Measurements from ENCODE around the gene SEMA5A. TPM values are rescaled to one million over a fixed set of nuclear protein-coding genes. Genes with fewer than 3 reads are reported as not detected.

Gene SEMA5A
- total and polyA plus RNA-seq, 2 donors (not counting 1 experiment from before 2014, with no cell fraction given): not detected

DNA sequence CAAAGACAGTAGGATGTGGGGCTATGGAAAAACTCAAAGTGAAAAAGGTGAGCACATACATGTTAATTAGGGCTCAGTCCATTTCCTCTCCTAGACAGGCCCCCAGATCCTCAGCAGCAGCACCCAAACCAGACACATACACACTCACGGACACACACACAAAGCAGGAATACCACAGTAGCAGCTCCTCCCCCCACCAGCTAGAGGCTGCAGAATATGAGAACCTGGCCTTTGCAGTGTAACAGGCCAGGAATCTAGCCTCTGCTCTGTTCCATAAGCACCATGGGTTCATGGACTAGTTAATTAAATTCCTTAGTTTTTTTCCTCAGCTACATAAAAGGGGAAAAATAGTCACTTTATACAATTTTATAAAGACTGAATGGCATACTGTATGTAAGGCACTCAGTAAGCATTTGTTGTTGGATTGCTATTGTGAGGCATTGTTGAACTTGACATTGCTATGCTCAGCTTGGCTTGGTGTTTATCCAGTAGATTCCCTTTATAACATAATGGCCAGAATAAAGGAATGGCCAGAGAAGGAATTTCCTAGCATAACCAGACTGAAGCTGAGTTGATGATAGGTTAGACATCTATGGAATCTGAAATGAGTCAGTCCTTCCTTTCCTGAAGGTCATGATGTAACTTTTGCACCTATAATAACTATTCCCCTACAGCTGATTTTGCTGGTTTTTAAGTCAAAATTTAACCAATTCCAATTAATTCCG is 186.8 kb downstream of the SEMA5A start:
- CTCF ChIA-PET: no interaction called here
- H3K27ac ChIP-seq (ENCODE audit: low read length in 2 of 2): no peak overlapping the region
- no peaks in the 10 kb centered on the region for H3K4me1 ChIP-seq (ENCODE audit: control insufficient read depth in 2 of 2, insufficient read depth in 2 of 2, low read length in 2 of 2)
- POLR2A ChIA-PET: no interaction called here
- no peaks in the 10 kb centered on the region for H3K27me3 ChIP-seq (replicated peaks in 1 of 4; ENCODE audit: control extremely low read depth in 1 of 4, control insufficient read depth in 3 of 4, insufficient read depth in 4 of 4, low read length in 3 of 4)
- ATAC-seq (ENCODE audit: low read depth) (no peak), DNase-seq (no peak)
- no peaks in the 10 kb centered on the region for H3K9me3 ChIP-seq (ENCODE audit: control extremely low read depth in 1 of 3, control insufficient read depth in 2 of 3, insufficient read depth in 1 of 3, low read length in 2 of 3)
- H3K27me3 Mint-ChIP-seq: no peaks in the 10 kb centered on the region
- H2AFZ ChIP-seq (ENCODE audit: insufficient read depth, low read depth, low read length, poor library complexity, severe bottlenecking): no peak overlapping the region
- H3K79me2 ChIP-seq (ENCODE audit: control insufficient read depth, insufficient read depth, low read length): no peaks in the 10 kb centered on the region
- H4K20me1 ChIP-seq (ENCODE audit: control insufficient read depth, insufficient read depth, low read length, poor library complexity, severe bottlenecking): no peaks in the 10 kb centered on the region
- 89% methylated on average over 1 of the region's 2 CpGs for WGBS (ENCODE audit: insufficient coverage)
- H3K9me3 Mint-ChIP-seq (ENCODE audit: insufficient read depth): no peaks in the 10 kb centered on the region
- H3K4me1 Mint-ChIP-seq: no peaks in the 10 kb centered on the region
- no peak overlapping the region for H3K4me2 ChIP-seq (replicated peaks; ENCODE audit: low read depth, low read length, poor library complexity, severe bottlenecking)
- intact Hi-C loops (cut with micrococcal nuclease): no loop called here
- no peak overlapping the region for H3K9ac ChIP-seq (ENCODE audit: low read length)
- no peak overlapping the region for H3K4me3 Mint-ChIP-seq
- TF ChIP-seq EZH2 (IDR thresholded peaks at IDR 0.05; ENCODE audit: borderline replicate concordance, insufficient read depth, low read depth, low read length, poor library complexity, severe bottlenecking): no peak
- TF ChIP-seq, protein P1, sequence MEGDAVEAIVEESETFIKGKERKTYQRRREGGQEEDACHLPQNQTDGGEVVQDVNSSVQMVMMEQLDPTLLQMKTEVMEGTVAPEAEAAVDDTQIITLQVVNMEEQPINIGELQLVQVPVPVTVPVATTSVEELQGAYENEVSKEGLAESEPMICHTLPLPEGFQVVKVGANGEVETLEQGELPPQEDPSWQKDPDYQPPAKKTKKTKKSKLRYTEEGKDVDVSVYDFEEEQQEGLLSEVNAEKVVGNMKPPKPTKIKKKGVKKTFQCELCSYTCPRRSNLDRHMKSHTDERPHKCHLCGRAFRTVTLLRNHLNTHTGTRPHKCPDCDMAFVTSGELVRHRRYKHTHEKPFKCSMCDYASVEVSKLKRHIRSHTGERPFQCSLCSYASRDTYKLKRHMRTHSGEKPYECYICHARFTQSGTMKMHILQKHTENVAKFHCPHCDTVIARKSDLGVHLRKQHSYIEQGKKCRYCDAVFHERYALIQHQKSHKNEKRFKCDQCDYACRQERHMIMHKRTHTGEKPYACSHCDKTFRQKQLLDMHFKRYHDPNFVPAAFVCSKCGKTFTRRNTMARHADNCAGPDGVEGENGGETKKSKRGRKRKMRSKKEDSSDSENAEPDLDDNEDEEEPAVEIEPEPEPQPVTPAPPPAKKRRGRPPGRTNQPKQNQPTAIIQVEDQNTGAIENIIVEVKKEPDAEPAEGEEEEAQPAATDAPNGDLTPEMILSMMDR (IDR thresholded peaks at IDR 0.05): no peak
- no peak overlapping the region for H3K4me3 ChIP-seq (ENCODE audit: control extremely low read depth in 1 of 5, extremely low read depth in 1 of 5, insufficient read depth in 1 of 5, low read depth in 2 of 5, low read length in 4 of 5)
- no peak overlapping the region for H3K27ac Mint-ChIP-seq
- H3K36me3 ChIP-seq (replicated peaks in 1 of 2; ENCODE audit: control extremely low read depth in 1 of 2, control insufficient read depth in 1 of 2, extremely low read depth in 1 of 2, insufficient read depth in 2 of 2, low read length in 1 of 2): no peaks in the 10 kb centered on the region

DNA sequence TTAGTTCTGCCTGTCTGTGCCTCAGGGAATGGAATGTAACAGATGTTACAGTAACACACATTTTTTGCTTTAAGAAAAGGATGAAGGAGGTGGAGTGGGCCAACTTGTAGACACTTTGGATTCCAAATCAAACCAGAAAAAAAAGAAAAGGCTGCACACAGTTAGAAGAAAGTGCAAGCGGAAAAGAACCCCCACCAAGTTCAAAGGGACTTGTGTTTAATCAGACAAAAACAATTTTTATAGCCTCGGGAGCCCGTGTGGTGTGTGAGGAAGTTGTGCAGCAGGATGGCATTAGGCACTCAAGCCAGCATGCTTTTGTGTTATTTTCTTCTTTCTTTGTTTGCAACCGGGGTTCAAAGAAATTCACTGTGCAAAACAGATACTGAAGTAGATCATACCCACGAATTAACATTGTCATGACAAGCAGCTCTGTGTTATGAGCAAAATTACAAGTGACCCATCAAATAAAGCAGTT is 189.5 kb downstream of the SEMA5A start:
- no peak for TF ChIP-seq EZH2 (IDR thresholded peaks at IDR 0.05; ENCODE audit: borderline replicate concordance, insufficient read depth, low read depth, low read length, poor library complexity, severe bottlenecking)
- TF ChIP-seq, protein P1 (IDR thresholded peaks at IDR 0.05): no peak
- no peaks in the 10 kb centered on the region for H3K27me3 Mint-ChIP-seq
- H3K27ac ChIP-seq (ENCODE audit: low read length in 2 of 2): no peak overlapping the region
- intact Hi-C loops (cut with micrococcal nuclease): no loop called here
- no peak overlapping the region for H3K4me3 ChIP-seq (ENCODE audit: control extremely low read depth in 1 of 5, extremely low read depth in 1 of 5, insufficient read depth in 1 of 5, low read depth in 2 of 5, low read length in 4 of 5)
- H3K27ac Mint-ChIP-seq: no peak overlapping the region
- CTCF ChIA-PET: no interaction called here
- 63% methylated on average over 2 of the region's 5 CpGs for WGBS (ENCODE audit: insufficient coverage)
- POLR2A ChIA-PET: no interaction called here
- H4K20me1 ChIP-seq (ENCODE audit: control insufficient read depth, insufficient read depth, low read length, poor library complexity, severe bottlenecking): no peaks in the 10 kb centered on the region
- no peak overlapping the region for H3K4me3 Mint-ChIP-seq
- H3K79me2 ChIP-seq (ENCODE audit: control insufficient read depth, insufficient read depth, low read length): no peaks in the 10 kb centered on the region
- no peaks in the 10 kb centered on the region for H3K4me1 ChIP-seq (ENCODE audit: control insufficient read depth in 2 of 2, insufficient read depth in 2 of 2, low read length in 2 of 2)
- H3K4me2 ChIP-seq (replicated peaks; ENCODE audit: low read depth, low read length, poor library complexity, severe bottlenecking): no peak overlapping the region
- H3K4me1 Mint-ChIP-seq: no peaks in the 10 kb centered on the region
- ATAC-seq (ENCODE audit: low read depth) (no peak), DNase-seq (no peak)
- no peak overlapping the region for H3K9ac ChIP-seq (ENCODE audit: low read length)
- no peaks in the 10 kb centered on the region for H3K9me3 ChIP-seq (ENCODE audit: control extremely low read depth in 1 of 3, control insufficient read depth in 2 of 3, insufficient read depth in 1 of 3, low read length in 2 of 3)
- no peaks in the 10 kb centered on the region for H3K36me3 ChIP-seq (replicated peaks in 1 of 2; ENCODE audit: control extremely low read depth in 1 of 2, control insufficient read depth in 1 of 2, extremely low read depth in 1 of 2, insufficient read depth in 2 of 2, low read length in 1 of 2)
- peaks cover 1% of the 10 kb centered on the region for H3K9me3 Mint-ChIP-seq (ENCODE audit: insufficient read depth)
- no peaks in the 10 kb centered on the region for H3K27me3 ChIP-seq (replicated peaks in 1 of 4; ENCODE audit: control extremely low read depth in 1 of 4, control insufficient read depth in 3 of 4, insufficient read depth in 4 of 4, low read length in 3 of 4)
- no peak overlapping the region for H2AFZ ChIP-seq (ENCODE audit: insufficient read depth, low read depth, low read length, poor library complexity, severe bottlenecking)

Measured in B cell (primary cell).